Activated CD8-positive, alpha-beta memory T cell treated with anti-CD3 and anti-CD28 coated beads for 36 hours (primary cell): ENCODE measurements around the gene ABHD10. TPM values are rescaled to one million over a fixed set of nuclear protein-coding genes. Genes with fewer than 3 reads are reported as not detected.

Experiments used
- CTCF ChIA-PET: fragments of 350-600 bp; sonication (Branson Sonifier 250); formaldehyde crosslinking; loops from one replicate; lab custom pipeline; 2021; ENCODE audit warnings: antibody characterized with exemption; lab: Charles Lee
- POLR2A ChIA-PET: fragments of 350-600 bp; sonication (Branson Sonifier 250); formaldehyde crosslinking; loops from one replicate; lab custom pipeline; 2021; ENCODE audit warnings: antibody characterized with exemption; lab: Charles Lee
- total RNA-seq, 2 experiments: library from RNA; stranded (reverse); gene quantifications; one replicate each; pipeline ENCODE4 v1.2.3, GENCODE V29; 2021

Gene ABHD10
- 10 to 100 TPM; 49.0 to 56.6 TPM for total RNA-seq

DNA sequence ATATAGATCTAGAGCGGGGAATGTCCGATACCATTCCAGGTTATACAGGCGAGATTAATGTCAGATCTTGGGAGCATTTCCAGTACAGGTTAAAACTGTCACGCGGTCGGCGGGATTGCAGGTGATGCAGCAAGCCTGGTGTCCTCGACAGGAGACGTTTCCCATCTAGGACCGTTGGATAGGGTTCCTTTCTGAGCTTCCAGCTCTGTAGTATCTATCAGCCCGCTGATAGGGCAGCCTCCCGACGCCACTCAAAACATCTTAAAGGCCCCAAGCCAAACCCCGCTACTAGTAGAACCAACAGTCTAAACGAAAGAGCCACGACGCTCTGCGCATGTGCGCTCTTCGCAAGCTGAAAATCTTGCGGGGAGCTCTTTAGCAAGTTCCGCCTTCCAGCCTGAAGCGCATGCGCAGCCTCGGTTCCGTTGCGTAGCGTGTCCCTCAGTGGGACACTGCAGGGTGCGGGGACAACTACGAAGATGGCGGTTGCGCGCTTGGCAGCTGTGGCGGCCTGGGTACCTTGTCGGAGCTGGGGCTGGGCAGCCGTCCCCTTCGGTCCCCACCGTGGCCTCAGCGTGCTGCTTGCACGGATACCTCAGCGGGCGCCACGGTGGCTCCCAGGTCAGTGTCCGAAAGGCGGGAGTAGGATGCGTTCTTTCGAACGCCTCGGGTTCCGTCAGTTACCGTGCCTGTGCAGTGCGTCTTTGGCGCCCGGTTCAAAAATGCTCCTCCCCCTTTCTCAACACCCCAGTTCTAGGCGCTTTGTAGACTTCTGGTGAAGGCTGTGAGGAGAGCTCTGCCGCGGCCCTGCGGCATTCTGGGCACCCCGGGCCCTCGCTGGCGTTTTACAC is at the start of gene ABHD10:
ABHD10 (plus strand) TSS at position 444 of the 851 bp plus-strand sequence; CDS start at position 480, 36 bp downstream.
- ChIA-PET CTCF (interaction anchor here (0.6 to 1.5 kb wide), 11 partner anchors 10 to 374 kb away, joined by 3 to 10 read pairs (median 4); partner anchors contain the start of gene PHLDB2), POLR2A (interaction anchor here (0.6 to 1.9 kb wide), 9 partner anchors 10 to 374 kb away, joined by 3 to 10 read pairs (median 3); no protein-coding TSS in a partner anchor)

DNA sequence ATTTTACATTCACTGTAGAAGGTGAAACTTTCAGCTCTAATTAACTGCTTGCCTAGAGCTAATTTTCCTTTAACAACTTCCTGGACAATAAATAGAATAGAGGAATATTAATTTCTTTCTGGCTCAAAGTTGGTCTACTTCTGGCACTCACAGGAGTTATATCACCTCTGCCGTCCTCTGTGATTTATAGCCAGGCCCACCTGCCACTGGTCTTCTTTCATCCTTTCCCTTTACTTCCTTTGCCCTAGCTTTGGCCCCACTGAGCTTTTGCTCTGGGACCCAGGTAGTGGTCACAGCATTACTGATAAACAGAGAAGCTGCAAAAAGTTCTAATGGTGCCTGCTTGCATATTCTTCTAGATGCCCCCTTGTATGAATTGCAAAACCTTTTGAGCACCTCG is 49.3 kb upstream of the ABHD10 start:
- ChIA-PET POLR2A (no interaction called here), CTCF (no interaction called here)

DNA sequence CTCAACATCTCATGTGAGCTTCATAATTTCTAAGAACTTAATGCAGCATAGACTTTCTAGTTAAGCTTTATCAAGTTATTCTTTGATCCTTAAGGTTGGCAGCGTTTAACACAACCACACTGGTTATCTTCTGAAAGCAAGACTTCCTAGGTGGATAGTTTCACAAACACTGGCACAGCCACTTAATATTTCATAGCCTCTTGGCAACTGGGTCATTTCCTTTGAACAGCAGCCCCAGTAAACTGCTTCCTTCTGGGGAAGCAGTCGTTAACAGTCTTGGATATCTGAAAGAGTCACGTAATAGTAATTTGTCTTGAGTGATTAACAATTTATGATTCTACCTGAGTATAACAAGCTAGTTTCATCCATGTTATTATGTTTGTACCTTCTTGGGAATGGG is 45.9 kb upstream of the ABHD10 start:
- ChIA-PET CTCF (no interaction called here), POLR2A (no interaction called here)

DNA sequence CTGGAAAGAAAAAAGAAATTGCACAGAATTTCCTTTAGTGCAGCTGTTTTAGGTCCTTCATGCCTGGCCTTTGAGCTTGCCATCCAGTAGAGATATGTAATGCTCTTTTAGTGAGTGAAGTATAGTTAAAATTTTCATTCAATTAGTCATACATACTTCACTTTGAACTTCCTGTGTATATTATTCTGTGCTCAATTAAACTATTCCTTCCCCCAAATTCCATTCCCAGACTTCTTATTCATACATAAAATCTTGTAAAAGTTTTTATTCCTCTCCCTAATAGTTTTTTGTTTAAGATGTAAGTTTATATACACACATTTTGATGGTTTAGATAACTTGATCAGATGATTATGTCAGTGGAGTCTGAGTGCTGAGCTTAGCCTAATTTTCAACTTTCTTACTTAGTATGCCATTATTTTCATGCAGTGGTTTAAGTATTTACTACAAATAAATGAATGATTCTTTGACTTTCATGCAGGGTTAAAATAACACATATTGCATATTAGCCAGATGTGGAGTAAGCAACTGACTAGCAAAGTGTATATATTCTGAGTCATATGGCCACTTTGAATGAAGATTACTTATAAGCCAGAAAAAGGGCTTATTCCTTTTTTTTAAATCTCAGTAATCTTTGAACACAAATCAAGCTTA is 42.5 kb upstream of the ABHD10 start:
- ChIA-PET POLR2A (no interaction called here), CTCF (no interaction called here)

DNA sequence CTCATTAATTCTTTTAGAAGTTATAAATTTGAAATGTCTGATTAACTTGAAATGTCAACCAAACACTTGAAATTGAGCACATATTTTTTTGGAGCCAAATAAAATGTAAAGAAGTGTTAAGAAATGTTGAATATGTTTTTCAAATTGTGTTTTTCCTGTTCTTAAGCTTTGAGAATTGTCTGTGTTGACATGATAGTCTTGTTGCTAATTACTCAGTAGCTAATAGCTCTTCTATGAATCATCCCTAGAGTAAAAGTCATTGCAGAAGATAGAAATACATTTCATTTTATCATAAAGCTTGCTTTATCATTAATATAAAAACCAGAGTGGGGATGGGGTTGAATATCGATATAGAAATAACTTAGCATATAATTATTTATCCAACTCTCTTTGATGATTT is 41.9 kb upstream of the ABHD10 start:
- ChIA-PET CTCF (no interaction called here), POLR2A (no interaction called here)

DNA sequence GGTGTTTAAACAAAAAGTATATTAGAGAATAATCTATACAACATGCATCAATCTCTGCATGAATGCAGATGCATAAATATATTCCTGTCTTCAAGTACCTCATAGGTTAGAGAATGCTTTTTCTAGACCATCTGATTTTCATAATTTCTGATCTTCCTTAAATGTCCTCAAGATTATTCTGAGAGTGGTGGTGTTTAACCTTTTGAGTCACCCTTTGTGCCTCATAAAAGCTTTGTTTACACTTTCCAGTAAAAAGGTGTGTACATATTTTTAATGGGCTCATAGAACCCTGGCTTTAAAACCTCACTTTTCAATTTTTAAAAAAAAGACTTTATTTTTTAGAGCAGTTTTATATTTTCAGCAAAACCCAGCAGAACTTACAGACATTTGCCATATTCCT is 41.0 kb upstream of the ABHD10 start:
- CTCF ChIA-PET = no interaction called here
- POLR2A ChIA-PET = no interaction called here

DNA sequence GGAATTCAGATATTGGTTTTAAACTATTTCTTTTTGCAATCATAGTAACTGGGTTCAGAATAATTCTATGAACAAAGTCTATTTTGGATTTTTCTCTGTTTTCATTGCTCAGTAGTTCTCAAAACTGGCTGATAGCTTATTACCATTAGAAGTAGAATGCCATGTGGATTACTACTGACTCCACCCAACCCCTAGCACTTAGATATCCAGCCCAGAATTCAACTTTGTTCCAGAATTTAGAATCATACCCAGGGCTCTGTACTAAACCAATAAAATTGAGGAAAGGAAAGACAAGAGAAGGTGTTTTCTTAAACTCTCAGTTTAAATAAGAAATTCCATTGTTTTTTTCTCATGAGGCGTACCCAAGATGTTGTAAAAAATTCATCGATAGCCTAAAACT is 39.0 kb upstream of the ABHD10 start:
- CTCF ChIA-PET = interaction anchor here (0.7 kb wide), 1 partner anchor 222 kb away, joined by 3 read pairs; no protein-coding TSS in a partner anchor

DNA sequence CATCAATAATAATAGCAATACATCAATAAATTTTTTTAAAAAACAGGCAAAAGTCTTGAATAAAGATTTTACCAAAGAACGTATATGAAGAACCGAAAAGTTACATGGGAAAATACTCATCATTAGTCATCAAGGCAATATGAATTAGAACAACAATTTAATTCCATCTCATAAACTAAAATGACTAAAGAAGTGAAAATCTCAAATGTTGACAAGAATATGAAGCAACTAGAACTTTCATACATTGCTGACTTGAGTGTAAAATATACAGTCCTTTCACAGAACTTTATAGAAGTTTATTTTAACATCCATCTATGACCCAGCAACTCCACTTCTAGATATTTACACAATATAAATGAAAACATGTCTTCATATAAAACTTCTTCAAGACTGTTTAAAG is 35.3 kb upstream of the ABHD10 start:
- CTCF ChIA-PET = no interaction called here
- POLR2A ChIA-PET = no interaction called here

More for the DNA sequence above, 39.0 kb upstream of the ABHD10 start:
- POLR2A ChIA-PET = no interaction called here

DNA sequence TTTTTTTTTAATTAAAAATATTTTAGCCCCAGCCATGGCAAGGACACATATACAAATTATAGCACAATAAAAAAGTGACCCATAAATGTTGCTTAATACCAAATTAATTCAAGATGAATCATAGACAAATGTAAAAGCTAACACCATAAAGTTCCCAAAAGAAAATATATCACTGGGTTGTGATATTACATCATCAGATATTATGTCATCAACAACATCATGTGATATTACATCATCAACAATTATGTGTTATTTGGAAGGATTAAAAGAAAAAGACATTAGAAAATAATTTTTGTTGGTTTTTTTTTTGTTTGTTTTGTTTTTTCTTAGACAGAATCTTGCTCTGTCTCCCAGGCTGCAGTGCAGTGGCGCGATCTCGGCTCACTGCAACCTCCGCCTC is 34.5 kb upstream of the ABHD10 start:
- CTCF ChIA-PET = no interaction called here

DNA sequence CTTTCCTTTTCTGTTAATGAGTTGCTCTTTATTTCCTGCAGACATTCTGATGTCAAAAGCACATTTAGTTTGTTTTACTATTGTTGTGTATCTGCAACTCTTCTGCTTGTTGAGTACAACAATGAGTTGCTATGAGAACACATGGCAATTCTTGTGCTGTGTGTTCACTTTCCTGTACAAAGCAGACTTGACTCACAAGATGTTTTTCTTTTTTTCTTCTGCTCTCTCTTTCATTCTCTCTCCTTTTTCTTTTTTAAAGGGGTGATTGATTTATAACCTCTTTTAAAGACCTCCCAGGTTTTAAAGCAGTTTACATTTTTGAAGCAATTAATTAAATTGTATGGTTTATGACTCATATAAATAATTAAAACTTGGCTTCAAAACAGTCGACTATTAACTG is 31.6 kb upstream of the ABHD10 start:
- POLR2A ChIA-PET = no interaction called here
- CTCF ChIA-PET = no interaction called here

More for the DNA sequence above, 34.5 kb upstream of the ABHD10 start:
- POLR2A ChIA-PET = no interaction called here

DNA sequence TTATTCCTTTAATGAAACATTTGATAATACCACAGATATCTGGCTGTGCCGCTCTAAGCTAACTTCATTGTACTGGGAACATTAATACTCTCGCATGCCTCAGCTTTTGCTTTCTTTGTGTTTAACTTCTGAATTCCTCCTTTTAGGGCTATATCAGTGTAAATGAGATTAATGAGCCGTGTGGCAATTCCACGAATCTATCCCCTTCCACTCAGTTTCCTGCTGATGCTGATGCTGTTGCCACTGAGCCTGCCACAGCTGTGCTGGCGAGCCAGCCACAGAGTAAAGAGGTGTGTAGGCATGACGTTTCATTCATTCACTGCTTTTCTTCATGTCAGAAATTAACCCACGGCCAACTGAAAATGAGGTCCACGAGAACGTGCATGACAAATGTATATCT is 30.0 kb upstream of the ABHD10 start:
- ChIA-PET CTCF (no interaction called here), POLR2A (no interaction called here)

DNA sequence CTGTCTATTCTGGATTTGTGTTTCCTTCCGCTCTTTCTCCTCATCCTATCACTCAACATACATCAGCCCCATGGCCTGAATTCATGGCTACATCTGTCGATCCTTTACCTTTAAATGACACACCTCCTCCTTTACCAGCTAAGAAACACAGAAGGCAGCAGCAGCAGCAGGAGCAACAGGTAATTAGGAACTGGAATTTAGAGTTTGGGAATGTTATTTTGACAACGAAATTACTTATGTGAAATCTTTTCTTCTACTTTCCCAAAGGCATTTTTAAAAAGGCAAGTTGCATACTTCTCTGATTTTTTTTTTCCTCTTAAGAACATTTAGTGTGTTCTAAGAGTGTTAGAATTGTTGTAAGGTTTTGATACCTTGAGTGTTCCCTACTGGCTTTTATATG is 29.1 kb upstream of the ABHD10 start:
- ChIA-PET POLR2A (no interaction called here), CTCF (no interaction called here)

DNA sequence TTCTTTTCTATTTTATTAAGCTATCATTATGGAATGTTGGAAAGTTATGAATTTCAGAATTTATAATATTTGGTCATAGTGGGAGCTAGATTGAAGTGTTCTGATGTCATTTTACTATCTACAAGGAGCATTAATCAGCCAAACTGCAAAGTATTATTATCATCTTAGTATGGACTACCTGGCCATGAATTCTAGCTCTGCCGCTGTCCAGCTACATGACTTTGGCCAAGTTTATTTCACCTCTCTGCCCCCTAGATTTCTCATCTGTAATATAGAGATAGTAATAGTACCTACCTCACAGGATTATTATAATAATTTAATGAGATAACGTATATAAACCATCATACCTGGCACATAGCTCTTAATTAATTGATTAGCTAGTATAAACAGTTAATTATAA is 27.8 kb upstream of the ABHD10 start:
- CTCF ChIA-PET = interaction anchor here (1.0 kb wide), 1 partner anchor 233 kb away, joined by 3 read pairs; no protein-coding TSS in a partner anchor
- POLR2A ChIA-PET = no interaction called here

DNA sequence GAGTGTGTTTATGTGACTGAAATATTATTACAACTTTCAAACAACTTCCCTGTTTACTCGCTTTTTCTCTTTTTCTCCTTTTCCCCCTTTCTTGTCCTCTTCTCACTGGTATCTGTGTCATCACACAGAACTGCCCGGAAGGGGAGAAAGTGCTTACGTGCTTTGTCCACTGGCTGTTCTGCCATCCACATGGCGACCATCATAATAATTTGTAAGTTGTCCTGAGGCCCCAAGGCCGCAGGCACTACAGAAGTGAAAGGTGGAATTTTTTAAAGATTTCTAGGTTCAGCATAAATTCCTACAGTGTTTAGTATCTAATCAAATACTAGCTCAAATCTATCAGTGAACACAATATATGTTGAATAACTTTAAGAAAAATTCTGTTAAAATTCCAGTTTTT is 26.7 kb upstream of the ABHD10 start:
- ChIA-PET POLR2A (no interaction called here), CTCF (no interaction called here)

DNA sequence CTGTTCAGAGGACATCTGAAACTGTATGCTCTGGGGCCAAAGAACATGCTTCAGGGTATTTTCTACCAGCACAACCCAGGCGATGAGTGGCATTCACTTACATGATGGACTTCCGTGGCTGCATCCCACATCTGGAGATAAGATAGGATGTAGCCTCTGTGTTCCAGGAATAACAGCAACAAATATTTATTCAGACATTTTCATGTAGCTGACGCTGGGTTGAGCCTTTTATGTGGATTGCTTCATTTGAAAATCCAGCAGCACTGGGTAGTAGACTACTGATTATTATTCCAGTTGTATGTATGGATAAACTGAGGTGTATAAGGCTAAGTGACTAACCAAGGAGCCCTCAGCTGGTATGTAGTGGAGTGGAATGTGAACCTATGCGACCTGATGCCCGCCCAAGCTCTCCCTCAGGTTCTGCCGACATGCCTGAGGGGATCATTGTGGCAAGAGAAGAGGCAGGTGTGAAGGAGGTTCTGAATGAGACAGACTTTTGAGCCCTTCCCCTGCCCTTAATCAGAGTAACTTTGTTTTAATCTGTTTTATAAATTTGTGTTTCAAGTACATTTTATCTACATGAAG is 25.9 kb upstream of the ABHD10 start:
- POLR2A ChIA-PET = no interaction called here

DNA sequence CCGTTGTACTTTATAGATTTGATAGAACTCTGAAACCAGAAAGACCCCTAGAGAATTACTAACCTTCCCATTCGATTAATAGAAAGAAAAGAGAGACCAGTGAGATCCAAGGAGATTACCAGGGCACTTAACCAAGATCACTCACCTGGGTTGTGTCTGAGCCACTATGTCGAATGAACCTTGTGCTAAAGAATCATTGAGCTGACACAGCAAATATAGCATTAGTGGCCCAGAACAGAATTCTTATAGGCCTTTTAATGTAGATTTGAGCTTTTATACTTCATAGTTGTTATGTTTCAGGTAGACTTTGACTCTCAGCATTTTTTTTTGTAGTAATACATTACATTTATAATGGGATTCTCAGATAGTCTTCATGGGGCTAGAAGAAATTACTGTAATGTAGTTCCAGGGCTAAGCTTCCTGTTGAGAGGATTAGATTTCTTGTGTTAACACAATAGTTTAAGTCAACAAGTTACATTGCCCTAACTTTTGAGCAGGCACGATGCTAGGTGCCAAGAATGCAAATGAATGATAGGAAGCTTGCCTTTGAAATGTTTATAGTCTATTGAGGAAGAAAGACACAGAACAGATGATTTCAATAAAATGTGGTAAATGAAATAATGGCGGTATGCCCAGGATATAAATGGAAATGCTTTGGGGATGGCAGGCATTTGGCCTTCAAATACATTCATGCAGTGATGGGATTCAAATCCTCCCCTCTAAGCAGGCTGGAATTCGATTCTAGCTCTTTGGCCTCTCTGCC is 24.4 kb upstream of the ABHD10 start:
- ChIA-PET POLR2A (no interaction called here), CTCF (interaction anchor here (1.0 kb wide), 1 partner anchor 34 kb away, joined by 3 read pairs; no protein-coding TSS in a partner anchor)

More for the DNA sequence above, 25.9 kb upstream of the ABHD10 start:
- CTCF ChIA-PET = no interaction called here

DNA sequence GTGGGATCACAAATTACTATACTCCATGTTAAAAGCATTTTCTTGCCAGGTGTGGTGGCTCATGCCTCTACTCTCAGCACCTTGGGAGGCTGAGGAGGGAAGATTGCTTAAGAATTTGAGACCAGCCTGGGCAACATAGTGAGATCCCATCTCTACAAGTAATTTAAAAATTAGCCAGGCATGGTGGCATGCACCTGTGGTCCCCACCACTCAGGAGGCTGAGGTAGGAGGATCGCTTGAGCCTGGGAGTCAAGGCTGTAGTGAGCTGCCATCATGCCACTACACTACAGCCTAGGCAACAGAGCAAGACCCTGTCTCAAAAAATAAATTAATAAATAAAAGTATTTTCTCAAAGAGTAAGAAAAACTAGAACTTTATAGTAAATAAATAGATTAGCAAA is 22.9 kb upstream of the ABHD10 start:
- ChIA-PET CTCF (no interaction called here), POLR2A (no interaction called here)

DNA sequence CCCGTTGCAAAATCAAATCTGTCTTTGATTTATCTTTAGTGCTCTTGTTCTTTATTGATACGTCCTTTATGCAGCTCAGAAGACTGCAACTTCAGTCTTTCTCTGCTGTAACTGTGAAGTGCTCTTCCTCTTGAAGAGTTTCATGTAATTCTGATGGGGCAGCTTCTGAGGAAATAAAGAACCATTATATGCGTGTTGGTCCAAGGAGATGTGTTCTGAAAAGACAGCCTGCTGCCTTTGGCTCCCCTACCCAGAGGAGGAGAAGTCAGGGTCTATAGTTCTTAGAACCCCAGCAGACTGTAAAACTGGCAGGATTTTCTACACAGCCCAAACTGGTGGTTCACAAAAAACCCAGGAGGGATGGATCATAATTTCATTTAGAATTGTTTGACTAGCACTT is 22.4 kb upstream of the ABHD10 start:
- POLR2A ChIA-PET = no interaction called here
- CTCF ChIA-PET = no interaction called here

DNA sequence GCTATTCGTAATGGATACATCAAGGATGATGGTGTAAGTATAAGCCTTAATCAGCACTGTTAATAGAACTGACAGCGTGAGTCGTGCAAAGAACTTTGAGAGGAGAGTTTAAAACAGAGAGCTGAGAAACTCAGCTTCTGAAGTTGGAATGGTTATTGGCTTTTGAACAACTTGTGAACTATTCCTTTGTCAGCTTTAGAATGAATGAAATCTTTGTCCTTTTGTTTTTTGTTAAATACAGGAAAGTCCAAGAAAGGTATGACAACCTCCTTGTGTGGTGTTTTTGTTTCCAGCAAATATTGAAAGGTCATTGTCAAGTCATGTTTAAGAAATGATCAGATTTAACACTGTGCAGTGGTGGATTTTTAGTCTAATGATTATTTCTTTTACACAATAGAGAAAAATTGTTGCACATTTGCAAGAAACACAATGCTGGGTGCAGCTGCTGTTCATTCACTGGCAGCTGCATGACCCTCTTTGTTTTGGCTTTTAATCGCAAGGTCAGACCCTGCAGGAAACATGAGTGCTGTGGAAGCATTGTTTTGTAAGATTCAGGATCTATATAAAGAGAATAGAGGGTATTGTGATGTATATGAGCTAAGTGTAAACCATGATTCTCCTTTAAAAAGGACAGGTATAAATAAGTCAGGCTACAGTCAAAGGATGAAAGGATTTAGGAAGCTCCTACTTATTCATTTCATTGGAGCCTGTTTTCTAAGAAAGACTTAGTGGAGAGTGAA is 21.7 kb upstream of the ABHD10 start:
- CTCF ChIA-PET = interaction anchor here (0.7 kb wide), 1 partner anchor 19 kb away, joined by 3 read pairs; no protein-coding TSS in a partner anchor
- POLR2A ChIA-PET = no interaction called here
